LNCaP clone FGC (cell line): ENCODE data around the gene LRRC10B.

Source experiments
- DNase-seq: peaks from one replicate; pipeline ENCODE4 v3.0.0-alpha.2; 2011; ENCODE audit warnings: low read depth
- H3K4me3 ChIP-seq: 2 replicates; pipeline ENCODE4 v1.5.1; 2011; ENCODE audit warnings: mild to moderate bottlenecking, low read depth, low read length, control low read depth
- CTCF ChIP-seq: IDR thresholded peaks from 2 replicates; pipeline ENCODE4 v1.5.1; 2012; ENCODE audit warnings: mild to moderate bottlenecking; ENCODE audit not compliant: control insufficient read depth, insufficient read depth; ENCODE audit errors: extremely low read depth

LRRC10B gene

DNA sequence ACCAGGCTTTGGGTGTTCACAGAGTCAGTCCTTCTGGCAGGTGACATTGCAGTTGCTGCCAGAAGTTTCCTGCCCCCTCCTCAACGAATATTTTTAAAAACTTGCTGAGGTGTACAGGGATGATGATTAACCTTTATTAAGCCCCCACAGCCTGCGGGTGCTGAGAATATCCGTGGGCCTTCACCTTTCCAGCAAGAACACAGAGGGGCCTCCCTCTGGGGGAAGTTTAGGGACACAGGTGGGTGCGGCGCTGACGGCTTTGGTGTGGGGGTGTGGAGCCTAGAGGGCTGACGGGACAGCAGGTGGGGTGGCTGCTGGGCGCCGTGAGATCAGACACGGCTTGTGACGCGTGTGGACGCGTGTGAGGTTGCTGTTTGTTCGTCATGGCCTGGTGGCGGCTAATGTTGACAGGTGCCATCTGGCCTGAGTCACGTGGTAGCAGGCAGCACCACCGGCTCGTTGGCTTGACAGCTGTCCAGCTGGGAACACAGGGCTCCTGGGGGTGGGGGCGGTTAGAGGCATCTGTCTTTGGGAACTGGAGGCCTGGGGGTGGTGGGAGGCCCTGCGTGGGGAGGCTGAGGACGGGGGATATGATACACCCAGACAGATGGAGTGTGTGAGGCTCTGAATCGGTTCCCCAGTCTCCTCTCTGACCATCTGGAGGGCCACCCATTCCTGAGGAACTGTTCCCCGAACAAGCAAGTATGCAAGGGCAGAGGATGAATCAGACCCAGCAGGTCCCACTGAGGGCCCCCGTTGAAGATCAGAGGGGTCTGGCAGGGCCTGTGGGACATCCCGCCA is 12.5 kb upstream of the LRRC10B start:
- no peak for TF ChIP-seq CTCF

GRCh38 chr11:61496602-61497400 is 11.7 kb upstream of the LRRC10B start:
- DNase-seq: no peak
- H3K4me3 ChIP-seq: no peak overlapping the region
- TF ChIP-seq CTCF: no peak

More for the DNA sequence above, 12.5 kb upstream of the LRRC10B start:
- no peak overlapping the region for H3K4me3 ChIP-seq
- DNase-seq: no peak

DNA sequence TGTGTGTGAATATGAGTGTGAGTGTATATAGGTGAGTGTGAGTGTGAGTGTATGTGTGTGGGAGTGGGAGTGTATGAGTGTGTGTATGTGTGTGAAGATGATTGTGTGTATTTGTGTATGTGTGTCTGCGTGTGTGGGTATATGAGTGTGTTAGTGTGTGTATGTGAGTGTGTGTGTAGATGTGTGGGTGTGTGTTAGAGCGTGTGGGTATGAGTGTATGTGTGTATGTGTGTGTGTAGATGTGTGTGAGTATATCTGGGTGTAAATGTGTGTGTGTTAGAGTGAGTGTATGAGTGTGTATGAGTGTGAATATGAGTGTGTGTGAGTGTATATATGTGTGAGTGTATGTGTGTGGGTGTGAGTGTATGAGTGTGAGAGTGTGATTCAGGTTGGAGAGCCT is 11.1 kb upstream of the LRRC10B start:
- no peak overlapping the region for H3K4me3 ChIP-seq
- no peak for DNase-seq
- TF ChIP-seq CTCF: no peak

- DNase-seq: no peak
- H3K4me3 ChIP-seq: no peak overlapping the region
- TF ChIP-seq CTCF: no peak
Observed at GRCh38 chr11:61497876-61498275, 10.7 kb upstream of the LRRC10B start.

DNA sequence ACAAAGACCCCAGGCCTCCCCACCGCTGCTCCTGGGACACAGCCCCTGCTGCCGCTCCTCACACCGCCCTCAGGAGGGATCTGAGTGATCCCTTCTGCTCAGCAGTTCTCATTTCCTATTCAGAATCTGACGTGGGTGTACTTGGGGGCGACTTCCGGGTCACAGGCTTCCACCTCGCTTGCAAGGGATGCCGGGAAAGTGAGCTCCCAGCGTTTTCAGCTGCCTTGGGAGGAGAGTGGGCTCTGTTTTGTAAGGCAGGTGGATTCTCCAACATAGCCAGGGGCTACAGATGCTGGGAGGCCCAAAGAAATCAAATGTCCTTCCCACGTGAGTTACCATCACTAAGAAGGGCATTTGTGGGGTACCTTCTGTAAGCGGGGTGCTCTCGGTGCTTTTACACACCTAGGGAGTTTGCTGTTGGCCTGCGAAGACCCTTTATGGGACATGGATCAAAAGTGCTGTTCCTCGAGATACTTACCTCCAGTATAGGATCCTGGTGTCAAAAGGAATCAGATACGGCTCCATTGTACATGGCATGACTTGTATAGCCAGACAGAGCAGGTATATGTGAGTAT is 9.7 kb upstream of the LRRC10B start:
- DNase-seq: no peak
- no peak overlapping the region for H3K4me3 ChIP-seq
- no peak for TF ChIP-seq CTCF

- no peak for DNase-seq
- TF ChIP-seq CTCF: no peak
Observed at GRCh38 chr11:61499816-61500491, 8.6 kb upstream of the LRRC10B start.

More at GRCh38 chr11:61499816-61500491, 8.6 kb upstream of the LRRC10B start:
- no peak overlapping the region for H3K4me3 ChIP-seq
